Endodermal cell (in vitro differentiated cells): Measurements from ENCODE around the gene TBC1D19. TPM values are rescaled to one million over a fixed set of nuclear protein-coding genes. Genes with fewer than 3 reads are reported as not detected.

Experiments
- DNase-seq: peaks from one replicate; pipeline ENCODE4 v3.0.0-alpha.2; 2017
- H3K27ac ChIP-seq: 2 replicates; pipeline ENCODE4 v1.5.1; 2013; ENCODE audit warnings: mild to moderate bottlenecking, low read depth, low read length, moderate library complexity
- H3K27me3 ChIP-seq: 2 replicates; pipeline ENCODE4 v1.6.1; 2013; ENCODE audit warnings: mild to moderate bottlenecking, low read length, moderate library complexity; ENCODE audit not compliant: insufficient read depth, control insufficient read depth, poor library complexity, severe bottlenecking
- H3K36me3 ChIP-seq: 2 replicates; pipeline ENCODE4 v1.7.0; 2013; ENCODE audit warnings: mild to moderate bottlenecking, low read length, moderate library complexity; ENCODE audit not compliant: control insufficient read depth, insufficient read depth
- H3K4me1 ChIP-seq: one replicate; pipeline ENCODE4 v1.7.0; 2013; ENCODE audit warnings: low read length; ENCODE audit not compliant: control insufficient read depth, insufficient read depth
- H3K4me3 ChIP-seq: 2 replicates; pipeline ENCODE4 v1.5.1; 2013; ENCODE audit warnings: mild to moderate bottlenecking, low read length, moderate library complexity
- H3K9ac ChIP-seq: 2 replicates; pipeline ENCODE4 v1.6.1; 2013; ENCODE audit warnings: mild to moderate bottlenecking, low read length, moderate library complexity; ENCODE audit not compliant: poor library complexity, severe bottlenecking; ENCODE audit errors: extremely low read depth
- H3K9me3 ChIP-seq: 2 replicates; pipeline ENCODE4 v1.6.1; 2013; ENCODE audit warnings: mild to moderate bottlenecking, low read length, moderate library complexity; ENCODE audit not compliant: control insufficient read depth
- H3K27ac Mint-ChIP-seq: 2 replicates; pipeline ENCODE4 v1.8.0; 2020; ENCODE audit warnings: mixed read lengths
- H3K27me3 Mint-ChIP-seq: 2 replicates; pipeline ENCODE4 v1.8.0; 2021; ENCODE audit warnings: mild to moderate bottlenecking, mixed read lengths; ENCODE audit not compliant: insufficient read depth
- H3K36me3 Mint-ChIP-seq: 2 replicates; pipeline ENCODE4 v1.8.0; 2020; ENCODE audit warnings: low read depth, mixed read lengths
- H3K4me1 Mint-ChIP-seq: 2 replicates; pipeline ENCODE4 v1.8.0; 2020; ENCODE audit warnings: mixed read lengths
- H3K4me3 Mint-ChIP-seq: 2 replicates; pipeline ENCODE4 v1.8.0; 2020; ENCODE audit warnings: mild to moderate bottlenecking, moderate library complexity, mixed read lengths
- H3K9me3 Mint-ChIP-seq: 2 replicates; pipeline ENCODE4 v1.8.0; 2020; ENCODE audit warnings: mild to moderate bottlenecking, mixed read lengths
- WGBS, 2 experiments: methylation state at CpG; one replicate each; pipeline versions ENCODE4 v1.1.5 to v1.1.7; 2013; ENCODE audit warnings: missing lambda C conversion rate in 2 of 2, mixed read lengths in 1 of 2; ENCODE audit not compliant: insufficient coverage in 1 of 2, insufficient read length in 1 of 2; 5-methylcytosine and 5-hydroxymethylcytosine counted together
- total RNA-seq, 2 donors: library from RNA; stranded (reverse); fragmentation: NEBNext Ultra II Directional in 1 of 2; extraction: Animal tissue kit (Norgen Biotek cat#: 25700) in 1 of 2; gene quantifications; 2 replicates in 1 of 2; 3 replicates in 1 of 2; pipeline ENCODE4 v1.2.1, GENCODE V29; 2021
- TF ChIP-seq, protein P1 (sequence below): fragments of 200-600 bp; sonication (generic); conservative IDR thresholded peaks from 2 replicates; pipeline ENCODE4 v1.5.0; 2021; ENCODE audit warnings: antibody characterized with exemption, mild to moderate bottlenecking

The TBC1D19 gene
- total RNA-seq, 2 donors from 2014 or later: 7.0 to 9.9 TPM

GRCh38 chr4:26715636-26716242 is 131.9 kb downstream of the TBC1D19 start:
- Histone ChIP-seq H3K9me3 (no peaks in the 10 kb centered on the region), H3K9ac (no peak overlapping the region), H3K4me3 (no peak overlapping the region), H3K27me3 (no peaks in the 10 kb centered on the region), H3K4me1 (no peaks in the 10 kb centered on the region), H3K27ac (no peak overlapping the region), H3K36me3 (no peaks in the 10 kb centered on the region)
- no peak for DNase-seq
- no peaks in the 10 kb centered on the region for H3K36me3 Mint-ChIP-seq
- TF ChIP-seq, protein P1, sequence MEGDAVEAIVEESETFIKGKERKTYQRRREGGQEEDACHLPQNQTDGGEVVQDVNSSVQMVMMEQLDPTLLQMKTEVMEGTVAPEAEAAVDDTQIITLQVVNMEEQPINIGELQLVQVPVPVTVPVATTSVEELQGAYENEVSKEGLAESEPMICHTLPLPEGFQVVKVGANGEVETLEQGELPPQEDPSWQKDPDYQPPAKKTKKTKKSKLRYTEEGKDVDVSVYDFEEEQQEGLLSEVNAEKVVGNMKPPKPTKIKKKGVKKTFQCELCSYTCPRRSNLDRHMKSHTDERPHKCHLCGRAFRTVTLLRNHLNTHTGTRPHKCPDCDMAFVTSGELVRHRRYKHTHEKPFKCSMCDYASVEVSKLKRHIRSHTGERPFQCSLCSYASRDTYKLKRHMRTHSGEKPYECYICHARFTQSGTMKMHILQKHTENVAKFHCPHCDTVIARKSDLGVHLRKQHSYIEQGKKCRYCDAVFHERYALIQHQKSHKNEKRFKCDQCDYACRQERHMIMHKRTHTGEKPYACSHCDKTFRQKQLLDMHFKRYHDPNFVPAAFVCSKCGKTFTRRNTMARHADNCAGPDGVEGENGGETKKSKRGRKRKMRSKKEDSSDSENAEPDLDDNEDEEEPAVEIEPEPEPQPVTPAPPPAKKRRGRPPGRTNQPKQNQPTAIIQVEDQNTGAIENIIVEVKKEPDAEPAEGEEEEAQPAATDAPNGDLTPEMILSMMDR: no peak
- H3K27me3 Mint-ChIP-seq: no peaks in the 10 kb centered on the region
- peaks cover under 1% of the 10 kb centered on the region for H3K9me3 Mint-ChIP-seq
- no peak overlapping the region for H3K27ac Mint-ChIP-seq
- H3K4me3 Mint-ChIP-seq: no peak overlapping the region
- no peaks in the 10 kb centered on the region for H3K4me1 Mint-ChIP-seq
- WGBS, 2 experiments: 90% methylated on average over 1 of the region's 1 CpG; no CpG with 5 or more reads in 1 of the 2 experiments

DNA sequence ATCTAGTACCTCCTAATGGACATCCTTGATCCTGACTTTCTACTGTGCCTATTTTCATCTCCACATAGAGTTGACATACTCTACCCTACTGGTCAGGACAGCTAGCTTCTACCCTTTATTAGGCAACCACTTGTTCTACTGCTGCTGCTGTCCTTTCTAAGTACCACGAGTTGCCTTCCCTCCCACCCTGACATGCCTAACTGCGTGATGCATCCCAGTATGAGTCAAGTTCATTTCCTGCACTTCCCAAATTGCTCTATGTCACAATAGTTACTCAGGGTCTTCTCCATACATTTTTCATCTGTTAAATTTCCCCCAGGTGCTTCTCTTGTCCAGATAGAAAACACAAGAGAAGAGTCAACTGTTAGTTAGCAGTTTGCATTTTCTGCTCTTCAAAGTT is 133.4 kb downstream of the TBC1D19 start:
- TF ChIP-seq, protein P1: no peak
- no peaks in the 10 kb centered on the region for H3K4me1 ChIP-seq
- H3K27ac ChIP-seq: no peak overlapping the region
- 77 to 81% methylated on average over 2 of the region's 2 CpGs for WGBS, 2 experiments
- H3K36me3 Mint-ChIP-seq: no peaks in the 10 kb centered on the region
- no peaks in the 10 kb centered on the region for H3K36me3 ChIP-seq
- no peak overlapping the region for H3K4me3 Mint-ChIP-seq
- DNase-seq: no peak
- no peaks in the 10 kb centered on the region for H3K27me3 Mint-ChIP-seq
- no peaks in the 10 kb centered on the region for H3K27me3 ChIP-seq
- H3K4me3 ChIP-seq: no peak overlapping the region
- H3K9ac ChIP-seq: no peak overlapping the region
- H3K9me3 Mint-ChIP-seq: no peaks in the 10 kb centered on the region
- no peaks in the 10 kb centered on the region for H3K9me3 ChIP-seq
- no peak overlapping the region for H3K27ac Mint-ChIP-seq
- peaks cover 1% of the 10 kb centered on the region for H3K4me1 Mint-ChIP-seq

- Mint-ChIP-seq H3K4me1 (peaks cover 1% of the 10 kb centered on the region), H3K36me3 (no peaks in the 10 kb centered on the region), H3K9me3 (no peaks in the 10 kb centered on the region), H3K4me3 (no peak overlapping the region), H3K27me3 (no peaks in the 10 kb centered on the region), H3K27ac (no peak overlapping the region)
- TF ChIP-seq, protein P1: peak; percentile 75
- H3K36me3 ChIP-seq: no peaks in the 10 kb centered on the region
- DNase-seq: no peak
- no peak overlapping the region for H3K9ac ChIP-seq
- no peaks in the 10 kb centered on the region for H3K4me1 ChIP-seq
- no CpG with 5 or more reads among the region's 1 CpG for WGBS, 2 experiments
- H3K27ac ChIP-seq: no peak overlapping the region
- H3K4me3 ChIP-seq: no peak overlapping the region
- no peaks in the 10 kb centered on the region for H3K27me3 ChIP-seq
- H3K9me3 ChIP-seq: no peaks in the 10 kb centered on the region
Measured at GRCh38 chr4:26719954-26720552, 136.2 kb downstream of the TBC1D19 start.
